Activated effector memory CD4-positive, alpha-beta T cell treated with anti-CD3 and anti-CD28 coated beads, Interleukin-2, amount 50 U/mL, for 16 hours (primary cell): Measurements from ENCODE around the gene EXOSC5.
A peak's percentile ranks its signal among the peaks of the same experiment; 100 is the strongest.
"Not testable (repeated sequence)": the region's sequence is repeated elsewhere in the genome, so short reads cannot be mapped to it uniquely, and the experiment has no call there.

ENCODE experiments used
- DNase-seq: peaks from one replicate; pipeline ENCODE4 v3.0.0-alpha.2; 2020

EXOSC5 gene

DNA sequence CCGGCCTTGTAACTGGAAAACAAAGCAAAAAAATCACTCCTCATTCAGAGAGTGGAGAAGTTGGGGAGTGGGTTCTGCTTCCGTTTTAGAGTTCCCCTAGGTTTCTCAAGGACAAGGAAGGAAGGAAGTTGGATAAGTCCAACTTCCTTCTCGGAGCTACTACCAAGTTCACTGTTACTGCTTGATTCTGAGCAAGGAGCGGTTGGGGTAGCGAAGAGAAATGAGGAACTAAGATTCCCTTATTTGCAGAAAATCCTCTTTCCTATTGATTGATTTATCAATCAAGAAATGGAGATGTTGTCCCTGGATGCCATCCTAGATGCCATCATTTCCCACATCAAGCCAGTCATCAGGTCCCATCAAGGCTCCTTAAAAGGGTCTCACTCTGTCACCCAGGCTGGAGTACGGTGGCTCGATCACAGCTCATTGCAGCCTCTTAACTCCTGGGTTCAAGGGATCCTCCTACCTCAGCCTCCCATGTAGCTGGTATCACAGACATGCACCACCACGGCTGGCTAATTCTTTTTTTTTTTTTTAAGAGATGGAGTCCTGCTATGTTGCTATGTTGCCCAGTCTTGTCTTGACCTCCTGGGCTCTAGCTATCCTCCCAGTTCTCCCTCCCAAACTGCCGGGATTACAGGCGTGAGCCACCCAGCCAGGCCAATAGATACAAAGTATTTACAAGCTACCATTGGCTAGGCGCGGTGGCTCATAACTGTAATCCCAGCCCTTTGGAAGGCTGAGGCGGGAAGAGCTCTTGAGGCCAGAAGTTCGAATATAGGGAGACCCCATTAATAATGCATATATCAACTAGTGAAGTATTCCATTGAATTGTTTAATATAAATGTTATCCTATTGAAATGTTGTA lies 32.4 kb downstream of the EXOSC5 start:
- no peak for DNase-seq

DNA sequence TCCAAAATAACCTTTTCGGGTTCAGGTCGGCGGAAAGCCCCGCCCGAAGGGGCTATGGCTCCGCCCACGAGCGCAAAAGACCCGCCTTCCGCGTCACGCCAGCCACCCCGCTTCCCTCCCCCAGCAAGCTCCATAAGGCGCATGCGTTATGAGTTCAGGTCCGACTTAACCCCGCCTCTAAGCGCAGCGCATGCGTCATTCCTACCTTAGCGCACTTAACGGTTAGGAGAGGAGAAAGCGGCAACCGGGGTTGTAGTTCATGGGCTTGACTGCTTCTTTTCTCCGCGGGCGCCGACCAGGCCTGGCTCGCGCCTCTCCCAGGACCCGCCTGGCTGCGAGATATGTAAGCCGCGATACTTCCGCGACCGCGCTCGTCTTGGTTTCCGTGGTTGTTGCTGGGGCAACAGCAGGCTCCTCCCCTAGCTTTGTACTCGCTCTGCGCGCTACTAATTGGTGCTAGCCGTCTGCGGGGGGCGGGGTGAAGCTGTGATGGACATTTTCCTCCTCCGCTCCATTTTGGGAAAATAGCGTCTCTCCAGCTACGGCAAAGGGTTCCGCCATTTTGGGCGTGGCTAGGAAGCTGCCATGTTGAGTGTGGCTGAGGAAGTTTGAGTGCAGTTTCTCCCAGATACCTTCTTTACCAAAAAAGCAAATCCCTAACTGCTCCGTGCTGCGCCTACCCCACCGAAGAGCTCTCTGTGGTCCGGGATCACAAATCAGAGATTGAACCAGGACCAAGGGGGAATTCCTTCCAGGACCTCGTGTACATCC lies 33.2 kb downstream of the EXOSC5 start, which contains the start of gene B9D2:
Gene B9D2 (minus strand): TSS at position 397 of the 771 bp plus-strand sequence. CDS start 630 bp downstream, outside the sequence.
- DNase-seq = peak; percentile 99

DNA sequence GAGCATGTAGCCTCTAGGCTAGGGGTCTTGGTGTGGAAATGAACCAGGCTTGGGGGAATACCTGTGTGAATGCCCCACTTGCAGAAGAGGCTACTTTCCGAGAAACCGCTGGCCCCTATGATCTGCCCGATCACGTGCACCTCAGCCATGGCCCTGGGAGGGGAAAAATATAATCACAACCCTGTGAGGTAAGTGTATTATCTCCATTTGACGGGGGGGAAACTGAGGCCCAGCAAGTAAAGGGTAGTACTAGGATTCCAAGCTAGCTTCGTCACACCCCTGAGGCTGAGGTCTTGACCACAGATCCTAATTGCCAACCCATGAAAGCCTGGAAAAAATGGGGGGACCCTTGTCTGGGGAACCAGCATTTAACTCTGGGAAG lies 33.8 kb downstream of the EXOSC5 start:
- DNase-seq = no peak

DNA sequence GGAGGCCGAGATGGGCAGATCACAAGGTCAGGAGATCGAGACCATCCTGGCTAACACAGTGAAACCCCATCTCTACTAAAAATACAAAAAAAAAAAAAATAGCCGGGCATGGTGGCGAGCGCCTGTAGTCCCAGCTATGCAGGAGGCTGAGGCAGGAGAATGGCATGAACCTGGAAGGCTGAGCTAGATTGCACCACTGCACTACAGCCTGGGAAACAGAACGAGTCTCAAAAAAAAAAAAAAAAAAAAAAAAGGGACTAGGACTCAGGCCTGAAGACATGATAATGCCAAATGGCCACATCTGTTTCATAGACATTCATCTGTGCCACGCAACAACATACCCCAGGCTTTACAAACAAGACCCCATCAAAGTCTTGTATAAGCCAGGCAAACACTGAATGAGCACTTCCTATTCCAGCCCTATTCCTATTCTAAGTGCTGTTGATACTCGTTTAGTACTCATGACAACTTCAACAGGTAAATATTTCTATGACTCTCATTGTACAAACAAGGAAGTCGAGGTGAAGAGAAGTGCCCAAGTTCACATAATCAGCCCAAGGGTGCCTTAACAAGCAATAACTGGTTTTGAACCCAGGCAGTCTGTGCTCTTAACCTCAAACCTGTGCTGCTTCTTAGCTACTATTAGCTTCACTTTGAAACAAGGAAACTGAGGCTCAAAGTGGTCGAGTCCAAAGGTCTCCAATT lies 34.9 kb downstream of the EXOSC5 start:
- no peak for DNase-seq

DNA sequence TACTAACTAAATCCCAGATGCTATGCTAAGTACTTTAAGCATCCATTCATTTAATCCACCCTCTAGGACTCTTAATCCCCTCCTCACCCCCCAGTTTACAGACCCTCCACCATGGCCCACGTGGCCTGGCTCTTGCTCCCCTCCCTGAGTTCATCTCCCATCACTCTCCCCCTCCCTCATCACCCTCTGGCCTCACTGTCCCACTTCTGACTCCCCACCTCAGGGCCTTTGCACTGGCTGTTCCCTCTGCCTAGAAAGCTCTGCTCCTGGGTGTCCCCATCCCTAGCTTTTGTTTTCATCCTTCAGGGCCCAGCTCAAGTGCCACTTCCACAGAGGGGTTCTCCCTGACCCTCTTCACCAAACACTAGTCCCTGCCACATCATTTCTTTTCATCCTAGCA lies 37.4 kb downstream of the EXOSC5 start:
- DNase-seq = no peak

DNA sequence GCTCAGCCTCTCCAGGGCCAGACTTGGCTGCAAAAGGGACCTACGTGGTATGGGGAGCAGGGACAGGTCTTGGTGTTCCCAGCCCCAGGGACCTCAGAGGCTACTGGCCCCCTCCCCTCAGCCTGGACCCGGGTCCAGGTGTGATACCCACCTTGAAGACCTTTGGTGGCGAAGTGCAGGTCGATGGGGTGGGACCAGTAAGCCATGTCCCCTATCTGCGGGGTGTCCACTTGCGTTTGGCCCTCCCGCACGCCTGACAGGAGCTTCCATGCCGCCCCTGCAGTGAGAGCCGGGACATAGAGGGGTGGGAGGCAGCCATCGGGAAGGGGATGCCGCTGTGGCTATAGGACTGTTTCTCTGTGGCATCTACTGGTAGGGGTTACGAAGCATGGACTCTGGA lies 39.4 kb downstream of the EXOSC5 start:
- DNase-seq = no peak

DNA sequence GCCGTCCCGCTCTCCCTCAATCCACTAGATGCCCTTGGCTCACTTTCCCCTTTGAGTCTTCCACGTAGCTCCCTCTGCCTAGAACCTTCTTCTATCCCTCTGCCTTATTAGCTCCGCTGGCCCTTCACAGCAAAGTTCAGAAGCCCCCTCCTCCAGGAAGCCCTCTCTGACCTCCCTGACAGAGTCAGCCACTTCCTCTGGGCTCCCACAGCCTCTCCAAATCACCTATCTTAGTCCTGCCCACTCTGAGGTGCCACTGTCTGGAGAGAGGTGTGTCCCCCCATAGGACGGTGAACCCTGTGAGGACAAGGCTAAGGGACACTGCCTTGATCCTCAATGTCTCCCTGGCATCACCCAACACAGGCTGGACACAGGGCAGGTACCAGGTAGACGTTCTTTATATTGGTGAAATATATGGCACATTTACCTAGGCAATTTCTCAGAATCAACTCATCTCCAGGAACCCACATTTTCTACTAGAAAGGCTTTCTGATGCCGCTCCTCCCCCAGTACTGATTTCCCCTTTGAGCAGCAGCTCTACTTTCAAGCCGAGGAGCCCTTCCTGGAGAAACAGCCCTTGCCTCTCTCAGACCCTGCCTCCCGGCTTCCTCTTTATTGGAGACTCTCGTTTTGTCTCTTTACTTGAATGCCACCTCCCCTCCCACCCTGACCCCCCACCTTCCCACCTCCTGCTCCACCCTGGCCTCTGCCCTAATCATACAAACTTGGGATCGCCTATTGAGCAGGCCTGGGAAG lies 40.0 kb downstream of the EXOSC5 start:
- peak; percentile 71 for DNase-seq

DNA sequence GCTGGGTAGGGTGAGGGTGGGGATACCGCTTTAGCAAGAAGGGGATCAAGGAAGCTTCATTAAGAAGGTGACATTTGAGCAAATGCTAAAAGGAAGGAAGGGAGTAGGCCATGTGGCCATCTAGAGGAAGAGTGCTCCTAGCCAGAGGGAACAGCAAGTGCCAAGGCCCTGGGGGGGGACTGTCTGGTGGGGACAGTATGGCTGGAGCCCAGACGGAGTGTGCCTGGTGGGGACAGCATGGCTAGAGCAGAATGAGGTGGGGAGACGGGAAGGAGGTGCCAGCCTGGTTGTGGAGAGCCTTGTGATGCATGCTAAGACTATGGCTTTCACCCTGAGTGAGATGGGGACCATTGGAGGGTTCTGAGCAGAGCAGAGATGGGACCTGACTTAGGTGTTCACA lies 41.4 kb downstream of the EXOSC5 start:
- DNase-seq = no peak

DNA sequence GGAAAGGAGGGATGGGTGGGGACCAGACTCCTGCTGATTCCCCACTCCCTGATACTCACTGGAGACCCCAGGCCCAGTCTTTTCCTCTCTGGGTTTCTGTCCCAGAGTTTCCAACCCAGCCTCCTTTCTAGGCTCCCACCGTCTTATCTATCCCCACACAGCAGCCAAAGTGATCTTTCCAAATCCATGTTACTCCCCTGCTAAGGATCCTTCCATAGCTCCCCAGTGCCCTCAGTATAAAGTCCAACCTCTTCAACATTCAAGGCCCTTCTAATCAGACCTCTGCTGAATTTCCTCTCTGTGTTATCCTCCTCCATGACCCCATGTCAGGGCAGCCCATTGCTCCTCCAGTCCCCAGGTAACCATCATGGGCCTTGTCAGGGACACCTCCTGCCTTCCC lies 42.1 kb downstream of the EXOSC5 start:
- DNase-seq = no peak

DNA sequence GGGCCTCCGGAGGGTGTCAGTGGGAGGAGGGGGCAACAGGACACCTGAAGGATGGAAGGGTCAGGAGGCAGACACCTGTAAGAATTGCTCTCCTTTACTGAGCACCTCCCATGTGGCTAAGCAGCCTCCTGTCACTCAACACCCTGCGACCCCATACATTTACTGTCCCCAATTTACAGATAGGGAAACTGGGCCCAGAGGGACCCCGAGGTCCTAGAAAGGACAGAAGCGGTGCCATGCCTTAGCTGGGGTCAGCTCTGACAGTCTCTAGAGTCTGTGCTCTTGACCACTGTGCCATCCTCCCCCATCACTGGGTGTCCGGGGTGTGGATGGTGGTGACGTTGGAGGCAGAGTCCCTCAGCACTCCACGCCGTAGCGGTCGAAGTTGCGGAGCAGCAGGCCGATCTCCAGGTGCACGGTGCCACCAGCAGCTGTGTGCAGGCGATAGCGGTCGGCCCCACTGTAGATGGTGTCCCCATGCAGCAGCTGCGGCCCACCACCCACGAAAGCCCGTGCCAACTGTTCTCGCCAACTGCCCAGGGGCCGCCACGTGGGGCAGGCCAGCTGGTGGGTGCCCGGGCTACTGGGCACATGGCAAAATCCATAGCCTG lies 42.7 kb downstream of the EXOSC5 start:
- DNase-seq = peak; percentile 67

DNA sequence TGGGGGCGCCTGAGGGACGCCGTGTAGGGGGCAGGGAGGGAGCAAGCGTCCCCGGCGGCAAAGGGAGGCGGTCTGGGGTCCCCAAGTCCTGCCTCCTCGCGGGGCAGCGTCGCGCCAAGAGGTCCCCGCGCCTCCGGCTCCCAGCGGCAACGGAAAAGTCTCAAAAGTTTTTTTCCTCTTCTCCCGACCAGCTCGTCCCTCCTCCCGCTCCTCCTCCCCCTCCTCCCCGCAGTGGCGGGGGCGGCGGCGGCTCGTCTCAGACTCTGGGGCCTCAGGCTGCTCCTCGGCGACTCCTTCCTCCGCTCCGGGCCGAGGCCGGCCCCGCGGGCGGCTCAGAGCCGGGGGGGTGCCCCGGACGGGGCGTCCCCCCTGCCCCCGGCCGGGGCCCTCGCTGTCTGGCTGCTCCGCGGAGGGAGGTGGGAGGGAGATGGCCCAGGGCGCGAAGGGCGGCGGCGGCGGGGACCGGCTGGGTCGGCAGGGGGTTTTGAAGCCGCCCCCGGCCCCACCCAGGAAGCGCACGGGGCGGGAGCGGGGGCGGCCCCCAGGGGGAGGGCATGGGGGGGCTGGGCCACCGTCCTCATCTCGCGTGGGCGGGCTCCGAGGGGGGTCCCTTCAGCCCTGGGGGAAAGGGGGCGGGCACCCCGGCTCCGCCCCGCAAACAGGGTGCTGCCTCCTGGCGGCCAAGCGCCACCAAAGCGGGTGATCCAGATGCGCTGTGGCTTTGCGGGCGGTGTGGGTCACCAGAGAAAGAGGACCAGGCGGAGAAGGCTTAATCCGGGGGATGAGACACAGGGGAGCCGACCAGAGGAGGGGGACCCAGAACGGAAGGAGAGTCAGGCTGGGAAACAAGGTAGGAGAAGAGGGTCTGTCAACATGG lies 43.5 kb downstream of the EXOSC5 start, which contains the start of gene TGFB1:
Gene TGFB1 (minus strand): TSS at position 457 of the 877 bp plus-strand sequence. CDS start 878 bp downstream, outside the sequence.
- DNase-seq = peak; percentile 98

DNA sequence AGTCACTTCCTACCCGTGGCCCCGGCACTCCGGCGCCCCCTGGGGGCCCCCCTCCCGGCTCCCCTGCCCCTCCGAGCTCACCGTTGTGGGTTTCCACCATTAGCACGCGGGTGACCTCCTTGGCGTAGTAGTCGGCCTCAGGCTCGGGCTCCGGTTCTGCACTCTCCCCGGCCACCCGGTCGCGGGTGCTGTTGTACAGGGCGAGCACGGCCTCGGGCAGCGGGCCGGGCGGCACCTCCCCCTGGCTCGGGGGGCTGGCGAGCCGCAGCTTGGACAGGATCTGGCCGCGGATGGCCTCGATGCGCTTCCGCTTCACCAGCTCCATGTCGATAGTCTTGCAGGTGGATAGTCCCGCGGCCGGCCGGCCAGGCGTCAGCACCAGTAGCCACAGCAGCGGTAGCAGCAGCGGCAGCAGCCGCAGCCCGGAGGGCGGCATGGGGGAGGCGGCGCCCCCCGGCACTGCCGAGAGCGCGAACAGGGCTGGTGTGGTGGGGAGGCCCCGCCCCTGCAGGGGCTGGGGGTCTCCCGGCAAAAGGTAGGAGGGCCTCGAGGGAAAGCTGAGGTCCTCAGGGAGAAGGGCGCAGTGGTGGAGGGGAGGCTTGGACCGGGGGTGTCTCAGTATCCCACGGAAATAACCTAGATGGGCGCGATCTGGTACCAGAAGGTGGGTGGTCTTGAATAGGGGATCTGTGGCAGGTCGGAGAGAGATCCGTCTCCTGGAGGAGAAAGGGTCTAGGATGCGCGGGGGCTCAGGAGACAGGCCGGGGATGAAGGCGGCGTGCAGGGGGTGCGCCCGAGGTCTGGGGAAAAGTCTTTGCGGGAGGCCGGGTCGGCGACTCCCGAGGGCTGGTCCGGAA lies 44.3 kb downstream of the EXOSC5 start:
- peak; percentile 93 for DNase-seq

DNA sequence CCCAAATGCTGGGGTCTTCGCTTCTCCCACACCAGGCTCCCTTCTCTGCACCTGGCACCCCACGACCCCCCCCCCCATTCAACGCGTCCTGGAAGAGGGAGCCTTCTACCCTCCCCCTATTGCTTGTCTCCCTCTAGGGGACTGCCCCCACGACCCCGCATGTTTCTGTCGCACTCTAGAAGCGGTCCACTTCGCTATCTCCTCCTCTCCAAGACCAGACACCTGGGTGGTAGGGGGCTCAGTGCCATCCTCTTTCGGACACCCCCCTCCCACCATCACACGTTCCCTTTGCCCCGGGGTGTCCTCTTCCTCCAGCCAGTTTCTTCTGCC lies 44.9 kb downstream of the EXOSC5 start:
- DNase-seq = no peak

DNA sequence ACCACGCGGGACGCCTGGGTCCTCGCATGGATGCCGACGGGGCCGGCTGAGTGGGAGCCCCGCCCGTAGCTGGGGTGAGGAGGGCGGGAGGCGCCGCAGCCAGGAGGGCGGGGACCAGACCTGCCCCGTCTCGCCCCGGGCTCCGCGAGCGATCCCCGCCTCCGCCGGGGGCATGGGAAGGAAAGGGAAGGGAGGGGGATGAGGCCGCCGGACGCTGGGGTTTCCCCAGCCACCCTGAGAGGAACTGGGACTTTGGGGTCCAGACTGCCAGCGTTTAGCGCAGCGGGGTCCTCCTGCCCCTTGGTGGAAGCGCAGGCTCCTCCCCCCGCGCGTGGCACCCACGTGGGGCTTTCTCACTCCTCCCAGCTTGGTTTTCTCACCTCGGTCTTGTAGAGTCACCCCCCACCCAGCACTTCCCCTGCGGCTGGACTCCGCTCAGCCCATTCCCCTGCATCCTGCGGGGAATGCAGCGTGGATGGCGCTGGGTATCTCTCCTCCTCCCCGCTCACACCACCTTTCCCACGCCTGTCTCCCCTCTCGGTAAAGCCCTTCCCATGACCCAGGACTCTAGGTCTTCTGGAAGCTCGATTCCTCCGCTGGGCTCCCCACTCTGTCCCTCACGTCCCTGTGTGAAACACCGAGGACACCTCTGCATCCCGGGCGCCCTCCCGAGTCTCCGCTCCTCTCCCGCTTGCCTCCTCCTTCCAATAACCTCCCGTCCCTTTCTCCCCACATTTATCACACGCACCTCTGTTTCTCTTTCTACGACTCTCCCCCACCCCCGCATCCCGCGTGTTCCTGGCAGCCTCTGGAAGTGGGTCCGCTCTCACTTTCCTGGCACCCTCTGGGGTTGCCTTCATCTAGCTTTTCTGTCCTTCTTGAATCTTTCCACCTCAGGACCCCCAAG lies 45.6 kb downstream of the EXOSC5 start:
- DNase-seq = peak; percentile 95

DNA sequence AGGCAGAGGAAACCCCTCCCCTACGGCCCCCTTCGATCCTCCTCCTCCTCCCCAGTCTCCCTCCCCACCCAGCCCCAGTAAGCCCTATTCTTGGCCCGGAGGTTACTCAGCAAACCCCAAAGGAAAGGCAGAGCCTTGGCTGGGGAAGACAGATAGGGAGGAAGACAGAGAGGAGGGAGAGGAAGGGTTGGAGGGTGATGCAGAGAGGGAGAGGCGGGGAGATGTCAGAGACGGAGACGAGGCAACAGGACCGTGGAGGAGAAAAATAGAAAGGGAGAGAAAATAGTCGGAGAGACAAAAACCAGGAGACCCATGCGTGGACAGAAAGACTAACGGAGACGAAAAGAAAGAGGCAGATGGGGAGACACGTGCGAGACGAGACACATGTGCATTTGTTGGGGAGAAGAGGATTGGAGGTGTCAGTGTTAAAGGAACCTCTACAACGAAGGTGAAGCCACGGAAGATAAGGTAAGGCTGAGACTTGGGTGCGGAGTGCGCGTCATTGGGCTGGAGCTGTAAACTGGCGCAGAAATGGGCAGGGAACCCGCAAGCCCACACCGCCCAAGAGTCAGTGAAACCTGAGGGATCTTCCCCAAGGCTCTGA lies 46.3 kb downstream of the EXOSC5 start:
- no peak for DNase-seq

DNA sequence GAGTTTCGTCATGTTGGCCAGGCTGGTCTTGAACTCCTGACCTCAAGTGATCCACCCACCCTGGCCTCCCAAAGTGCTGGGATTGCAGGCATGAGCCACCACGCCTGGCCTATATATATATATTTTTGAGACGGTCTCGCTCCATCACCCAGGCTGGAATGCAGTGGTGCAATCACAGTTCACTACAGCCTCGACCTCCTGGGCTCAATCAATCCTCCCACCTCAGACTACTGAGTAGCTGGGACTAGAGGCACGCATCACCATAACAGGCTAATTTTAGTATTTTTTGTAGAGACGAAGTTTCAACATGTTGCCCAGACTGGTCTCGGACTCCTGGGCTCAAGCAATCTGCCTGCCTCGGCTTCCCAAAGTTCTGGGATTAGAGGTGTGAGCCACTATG lies 50.2 kb downstream of the EXOSC5 start:
- DNase-seq = not testable (repeated sequence)

DNA sequence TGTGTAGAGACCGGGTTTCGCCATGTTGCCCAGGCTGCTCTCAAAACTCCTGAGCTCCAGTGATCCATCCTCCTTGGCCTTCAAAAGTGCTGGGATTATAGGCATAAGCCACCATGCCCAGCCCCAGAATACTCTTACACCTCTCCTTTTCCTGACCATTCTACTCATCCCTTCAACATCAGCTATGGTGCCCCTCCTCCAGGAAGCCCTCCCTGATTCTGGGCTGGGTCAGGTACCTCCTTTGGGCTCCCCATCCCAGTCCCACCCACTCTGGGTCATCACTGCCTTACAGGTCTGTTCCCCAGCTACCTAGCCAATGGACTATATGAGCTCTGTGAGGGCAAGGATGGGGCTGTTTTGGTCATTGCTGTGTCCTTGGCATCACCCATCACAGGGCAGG lies 53.0 kb downstream of the EXOSC5 start:
- DNase-seq = no peak

DNA sequence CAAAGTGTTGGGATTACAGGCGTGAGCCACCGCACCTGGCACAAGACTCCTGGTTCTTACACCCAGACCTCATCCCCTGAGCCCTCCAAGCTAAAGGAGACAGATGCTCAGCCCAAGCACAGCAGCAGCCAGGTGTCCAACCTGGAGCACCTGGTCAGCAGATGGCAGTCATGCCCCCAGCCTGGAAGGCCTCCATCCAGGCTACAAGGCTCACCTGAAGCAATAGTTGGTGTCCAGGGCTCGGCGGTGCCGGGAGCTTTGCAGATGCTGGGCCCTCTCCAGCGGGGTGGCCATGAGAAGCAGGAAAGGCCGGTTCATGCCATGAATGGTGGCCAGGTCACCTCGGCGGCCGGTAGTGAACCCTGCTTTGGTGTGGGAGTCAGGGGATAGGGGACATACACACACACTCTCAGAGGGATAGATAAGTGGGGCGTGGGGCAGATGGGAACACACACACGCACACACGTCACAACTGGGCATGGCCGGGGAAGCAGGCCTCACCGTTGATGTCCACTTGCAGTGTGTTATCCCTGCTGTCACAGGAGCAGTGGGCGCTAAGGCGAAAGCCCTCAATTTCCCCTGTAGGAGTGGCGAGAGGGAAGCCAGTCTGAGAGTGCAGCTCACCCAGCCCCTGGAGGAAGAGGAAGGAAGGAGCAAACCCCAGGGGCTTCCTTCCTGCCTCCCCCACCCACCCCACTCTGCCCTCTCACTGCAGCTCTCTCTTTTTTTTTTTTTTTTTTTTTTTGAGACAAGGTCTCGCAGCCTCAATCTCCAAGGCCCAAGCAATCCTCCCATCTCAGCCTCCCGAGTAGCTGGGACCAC lies 55.3 kb downstream of the EXOSC5 start:
- peak; percentile 67 for DNase-seq
